HG02981 (cell line): Measurements from ENCODE around the gene GGA1.

Experiments used
- ATAC-seq: cut with Tn5 transposase; IDR thresholded peaks from one replicate; pipeline ENCODE4 v1.9.1; 2021; ENCODE audit warnings: mild to moderate bottlenecking, moderate library complexity; ENCODE audit not compliant: unreplicated experiment

GGA1 gene

GRCh38 chr22:37664249-37665101, 55.8 kb downstream of the GGA1 start:
- no peak for ATAC-seq

GRCh38 chr22:37665487-37665886, 56.9 kb downstream of the GGA1 start:
- no peak for ATAC-seq

- no peak for ATAC-seq
Observed at GRCh38 chr22:37669586-37669985, 61.0 kb downstream of the GGA1 start.

- ATAC-seq = no peak
Observed at GRCh38 chr22:37672206-37672919, 63.7 kb downstream of the GGA1 start.

GRCh38 chr22:37672920-37673455, 64.4 kb downstream of the GGA1 start:
- no peak for ATAC-seq

- ATAC-seq = no peak
Observed at GRCh38 chr22:37674248-37674647, 65.6 kb downstream of the GGA1 start.

GRCh38 chr22:37674951-37675929, 66.6 kb downstream of the GGA1 start, which contains the start of gene LGALS1:
LGALS1 (plus strand) TSS chr22:37675636; CDS start chr22:37675703, 67 bp downstream.
- ATAC-seq = no peak

- ATAC-seq = no peak
Observed at GRCh38 chr22:37675930-37676735, 67.5 kb downstream of the GGA1 start.

GRCh38 chr22:37676736-37677492, 68.3 kb downstream of the GGA1 start:
- peak; percentile 45 for ATAC-seq

GRCh38 chr22:37677493-37677974, 68.9 kb downstream of the GGA1 start:
- no peak for ATAC-seq

- no peak for ATAC-seq
Observed at GRCh38 chr22:37678372-37678771, 69.7 kb downstream of the GGA1 start.

- no peak for ATAC-seq
Observed at GRCh38 chr22:37679670-37680069, 71.0 kb downstream of the GGA1 start.

GRCh38 chr22:37680191-37680851, 71.7 kb downstream of the GGA1 start:
- ATAC-seq = no peak

- no peak for ATAC-seq
Observed at GRCh38 chr22:37681001-37681424, 72.4 kb downstream of the GGA1 start.

- no peak for ATAC-seq
Observed at GRCh38 chr22:37681556-37682049, 73.0 kb downstream of the GGA1 start.
